GM06990 (cell line): ENCODE data around the gene DDR1.

Experiments used
- DNase-seq: peaks from one replicate; pipeline ENCODE4 v3.0.0-alpha.2; 2011; ENCODE audit not compliant: insufficient read length; ENCODE audit errors: extremely low read depth
- H3K27me3 ChIP-seq: replicated peaks from 2 replicates; pipeline ENCODE4 v1.6.0; 2011; ENCODE audit warnings: low read length; ENCODE audit not compliant: control insufficient read depth, insufficient read depth
- H3K36me3 ChIP-seq: 2 replicates; pipeline ENCODE4 v1.5.1; 2011; ENCODE audit warnings: low read length; ENCODE audit not compliant: control insufficient read depth, insufficient read depth
- H3K4me3 ChIP-seq: replicated peaks from 2 replicates; pipeline ENCODE4 v1.5.1; 2011; ENCODE audit warnings: low read depth, mild to moderate bottlenecking, control low read depth, low read length
- CTCF ChIP-seq: IDR thresholded peaks from 2 replicates; pipeline ENCODE4 v1.5.1; 2011; ENCODE audit warnings: low read length, control low read depth, mild to moderate bottlenecking, inconsistent platforms; ENCODE audit not compliant: insufficient read depth, poor library complexity, severe bottlenecking

The DDR1 gene

GRCh38 chr6:30841644-30842504 lies 42.4 kb upstream of the DDR1 start:
- Histone ChIP-seq H3K4me3 (no peak overlapping the region), H3K36me3 (no peaks in the 10 kb centered on the region), H3K27me3 (no peaks in the 10 kb centered on the region)
- no peak for DNase-seq
- no peak for TF ChIP-seq CTCF

GRCh38 chr6:30842754-30843610 lies 41.3 kb upstream of the DDR1 start:
- no peak for DNase-seq
- no peak for TF ChIP-seq CTCF
- H3K27me3 ChIP-seq = no peaks in the 10 kb centered on the region
- H3K36me3 ChIP-seq = no peaks in the 10 kb centered on the region
- H3K4me3 ChIP-seq = no peak overlapping the region

GRCh38 chr6:30843611-30843998 lies 40.7 kb upstream of the DDR1 start:
- no peak for DNase-seq
- Histone ChIP-seq H3K27me3 (no peaks in the 10 kb centered on the region), H3K36me3 (no peaks in the 10 kb centered on the region), H3K4me3 (no peak overlapping the region)
- TF ChIP-seq CTCF = no peak

GRCh38 chr6:30844118-30844535 lies 40.2 kb upstream of the DDR1 start:
- no peak for TF ChIP-seq CTCF
- Histone ChIP-seq H3K27me3 (no peaks in the 10 kb centered on the region), H3K4me3 (no peak overlapping the region), H3K36me3 (no peaks in the 10 kb centered on the region)
- DNase-seq = no peak

GRCh38 chr6:30845183-30845582 lies 39.1 kb upstream of the DDR1 start:
- no peak for DNase-seq
- H3K27me3 ChIP-seq = no peaks in the 10 kb centered on the region
- H3K4me3 ChIP-seq = no peak overlapping the region
- TF ChIP-seq CTCF = no peak
- no peaks in the 10 kb centered on the region for H3K36me3 ChIP-seq
